HepG2 (cell line): ENCODE data around the gene KIAA2012. TPM values are rescaled to one million over a fixed set of nuclear protein-coding genes. Genes with fewer than 3 reads are reported as not detected.

Experiments
- ATAC-seq: fragments of 200-7000 bp; cut with Tn5 transposase; 3 replicates; pipeline ENCODE4 v1.9.1; 2020; ENCODE audit warnings: mild to moderate bottlenecking, moderate library complexity
- BruUV-seq: library from RNA; stranded (reverse); fragments of 400-500 nt; replicated peaks from 2 replicates; lab custom pipeline; 2021; lab: Mats Ljungman, UMichigan
- CTCF ChIA-PET: fragments of 300-600 bp; formaldehyde crosslinking; extraction: SDS; loops from one replicate; lab custom pipeline; 2021; ENCODE audit warnings: low total read pairs, inconsistent platforms, low intra/inter-chr PET ratio; lab: Yijun Ruan, JAX
- POLR2A ChIA-PET: fragments of 350-600 bp; sonication (Branson Sonifier 250); formaldehyde crosslinking; loops from one replicate; lab custom pipeline; 2020; ENCODE audit warnings: antibody characterized with exemption, inconsistent platforms; lab: Yijun Ruan, JAX
- DNase-seq: peaks from one replicate; pipeline ENCODE4 v3.0.0-alpha.2; 2015; ENCODE audit warnings: low spot score
- FAIRE-seq: peaks from 3 replicates; lab custom pipeline; 2011; peaks lifted over from hg19 to GRCh38; lab: Jason Lieb, UNC
- H2AFZ ChIP-seq: one replicate; pipeline ENCODE4 v1.6.1; 2011; ENCODE audit warnings: low read length, inconsistent platforms
- H3K27ac ChIP-seq: fragments of 300-600 bp; 3 replicates; pipeline ENCODE4 v1.8.0; 2011; ENCODE audit warnings: mixed run types, mild to moderate bottlenecking, mixed read lengths, low read length, inconsistent platforms; ENCODE audit not compliant: insufficient read depth; ENCODE audit errors: extremely low read length
- H3K27me3 ChIP-seq, 2 experiments: fragments of 200-600 bp in 1 of 2; 2 replicates in 1 of 2; 3 replicates in 1 of 2; pipeline versions ENCODE4 v1.6.0 to v1.8.0; 2011; ENCODE audit warnings: low read length in 2 of 2, mild to moderate bottlenecking in 2 of 2, moderate library complexity in 2 of 2, inconsistent platforms in 1 of 2; ENCODE audit not compliant: insufficient read depth in 2 of 2, control insufficient read depth in 1 of 2
- H3K36me3 ChIP-seq, 2 experiments: fragments of 200-600 bp in 1 of 2; replicated peaks in 1 of 2; 2 replicates in 1 of 2; 3 replicates in 1 of 2; pipeline versions ENCODE4 v1.5.1 to v1.8.0; 2011; ENCODE audit warnings: low read length in 2 of 2, inconsistent platforms in 1 of 2; ENCODE audit not compliant: insufficient read depth in 2 of 2, control insufficient read depth in 1 of 2
- H3K4me1 ChIP-seq: 2 replicates; pipeline ENCODE4 v1.5.1; 2012; ENCODE audit warnings: low read length, inconsistent platforms; ENCODE audit not compliant: insufficient read depth
- H3K4me2 ChIP-seq: 2 replicates; pipeline ENCODE4 v1.6.0; 2011; ENCODE audit warnings: low read depth, low read length, inconsistent platforms
- H3K4me3 ChIP-seq, 3 experiments: fragments of 200-600 bp in 1 of 3; sonication (generic), shearing (Covaris generic) in 1 of 3; replicated peaks in 1 of 3; 2 replicates each; pipeline ENCODE4 v1.5.1; 2011 to 2016; ENCODE audit warnings: low read length in 3 of 3, inconsistent platforms in 2 of 3, low read depth in 2 of 3, mild to moderate bottlenecking in 2 of 3, control low read depth in 1 of 3, mixed read lengths in 1 of 3; ENCODE audit not compliant: insufficient read depth in 1 of 3
- H3K79me2 ChIP-seq: one replicate; pipeline ENCODE4 v1.6.1; 2011; ENCODE audit warnings: low read length, inconsistent platforms; ENCODE audit not compliant: insufficient read depth
- H3K9ac ChIP-seq: 2 replicates; pipeline ENCODE4 v1.6.0; 2011; ENCODE audit warnings: mild to moderate bottlenecking, low read depth, low read length, inconsistent platforms; ENCODE audit not compliant: insufficient read depth
- H3K9me3 ChIP-seq: 2 replicates; pipeline ENCODE4 v1.5.1; 2012; ENCODE audit warnings: mild to moderate bottlenecking, low read length
- H4K20me1 ChIP-seq: 2 replicates; pipeline ENCODE4 v1.6.0; 2011; ENCODE audit warnings: inconsistent platforms, mild to moderate bottlenecking, low read length, moderate library complexity; ENCODE audit not compliant: insufficient read depth
- DRAP1 ChIP-seq: IDR thresholded peaks from 2 replicates; pipeline ENCODE4 v1.6.1; 2016; ENCODE audit warnings: missing genetic modification reagents, missing compliant biosample characterization
- FOXJ3 ChIP-seq: sonication (generic); formaldehyde crosslinking; IDR thresholded peaks from 2 replicates; pipeline ENCODE4 v1.4.0; 2020; ENCODE audit warnings: missing genetic modification reagents, mild to moderate bottlenecking, borderline replicate concordance
- FOXM1 ChIP-seq: sonication (generic); formaldehyde crosslinking; IDR thresholded peaks from 2 replicates; pipeline ENCODE4 v1.5.0; 2020; ENCODE audit warnings: missing genetic modification reagents
- HIVEP1 ChIP-seq: sonication (generic); formaldehyde crosslinking; IDR thresholded peaks from 2 replicates; pipeline ENCODE4 v1.4.0; 2020; ENCODE audit warnings: mild to moderate bottlenecking, missing genetic modification reagents
- KLF11 ChIP-seq: IDR thresholded peaks from 2 replicates; pipeline ENCODE4 v1.6.1; 2016; ENCODE audit warnings: missing compliant biosample characterization
- NCOR1 ChIP-seq: fragments of 200-600 bp; sonication (generic); IDR thresholded peaks from 2 replicates; pipeline ENCODE4 v1.7.0; 2017; ENCODE audit warnings: antibody characterized with exemption, low read length, borderline replicate concordance
- NFYC ChIP-seq: IDR thresholded peaks from 2 replicates; pipeline ENCODE4 v1.6.1; 2016; ENCODE audit warnings: missing genetic modification reagents, missing compliant biosample characterization
- THRA ChIP-seq: sonication (generic); formaldehyde crosslinking; IDR thresholded peaks from 2 replicates; pipeline ENCODE4 v1.4.0; 2020; ENCODE audit warnings: missing genetic modification reagents, borderline replicate concordance
- TOPORS ChIP-seq: sonication (generic); formaldehyde crosslinking; IDR thresholded peaks from 2 replicates; pipeline ENCODE4 v1.8.0; 2023; ENCODE audit warnings: mild to moderate bottlenecking, missing genetic modification reagents
- ZFP62 ChIP-seq: sonication (generic); formaldehyde crosslinking; IDR thresholded peaks from 2 replicates; pipeline ENCODE4 v1.4.0; 2020; ENCODE audit warnings: missing genetic modification reagents
- ZFY ChIP-seq: sonication (generic); formaldehyde crosslinking; IDR thresholded peaks from 2 replicates; pipeline ENCODE4 v1.4.0; 2020; ENCODE audit warnings: missing genetic modification reagents
- ZNF33A ChIP-seq: sonication (generic); formaldehyde crosslinking; IDR thresholded peaks from 2 replicates; pipeline ENCODE4 v1.5.1; 2020; ENCODE audit warnings: missing genetic modification reagents, mild to moderate bottlenecking, moderate library complexity, borderline replicate concordance
- ZNF770 ChIP-seq: sonication (generic); formaldehyde crosslinking; IDR thresholded peaks from 2 replicates; pipeline ENCODE4 v1.5.0; 2020; ENCODE audit warnings: mild to moderate bottlenecking, missing genetic modification reagents
- ZNF879 ChIP-seq: sonication (generic); formaldehyde crosslinking; IDR thresholded peaks from 2 replicates; pipeline ENCODE4 v1.8.1; 2023; ENCODE audit warnings: missing genetic modification reagents
- WGBS: methylation state at CpG from one replicate; pipeline ENCODE4 v1.1.6; 2017; ENCODE audit warnings: low lambda C conversion rate; 5-methylcytosine and 5-hydroxymethylcytosine counted together
- in situ Hi-C: cut with HindIII; loops from 2 replicates; pipeline ENCODE4 v1.10.0; 2017; ENCODE audit warnings: low pct_unique_long_range_greater_than_20kb; ENCODE audit not compliant: extremely low pct_ligation_motif_present
- intact Hi-C: fragments of 100-400 bp; cut with micrococcal nuclease; formaldehyde crosslinking; loops from one replicate; pipeline ENCODE4 v1.10.0; 2022; ENCODE audit not compliant: unreplicated experiment
- polyA plus RNA-seq, 8 experiments: library from polyadenylated mRNA; depleted of rRNA in 3 of 8; stranded (reverse) in 7 of 8; unstranded in 1 of 8; fragments of >200 nt; fragmentation: Illumina TruSeq in 4 of 8; extraction: Trizol in 4 of 8; gene quantifications; 2 replicates each; pipeline versions ENCODE4 v1.2.1 to v1.2.3, GENCODE V29; 2011 to 2016; ENCODE audit warnings: low read depth in 4 of 8, missing spikeins in 1 of 8, mixed read lengths in 1 of 8; ENCODE audit not compliant: insufficient read depth in 1 of 8
- total RNA-seq, 5 experiments: library from RNA; depleted of rRNA; stranded (reverse); fragments of >200 nt; fragmentation: Illumina TruSeq; extraction: Trizol; gene quantifications; 2 replicates each; pipeline ENCODE4 v1.2.3, GENCODE V29; 2016; ENCODE audit warnings: low read depth in 1 of 5

The KIAA2012 gene
- total and polyA plus RNA-seq, 2 of the 13 experiments (the other 11 are each of a cell fraction or from before 2014, with no cell fraction given), result not detected

DNA sequence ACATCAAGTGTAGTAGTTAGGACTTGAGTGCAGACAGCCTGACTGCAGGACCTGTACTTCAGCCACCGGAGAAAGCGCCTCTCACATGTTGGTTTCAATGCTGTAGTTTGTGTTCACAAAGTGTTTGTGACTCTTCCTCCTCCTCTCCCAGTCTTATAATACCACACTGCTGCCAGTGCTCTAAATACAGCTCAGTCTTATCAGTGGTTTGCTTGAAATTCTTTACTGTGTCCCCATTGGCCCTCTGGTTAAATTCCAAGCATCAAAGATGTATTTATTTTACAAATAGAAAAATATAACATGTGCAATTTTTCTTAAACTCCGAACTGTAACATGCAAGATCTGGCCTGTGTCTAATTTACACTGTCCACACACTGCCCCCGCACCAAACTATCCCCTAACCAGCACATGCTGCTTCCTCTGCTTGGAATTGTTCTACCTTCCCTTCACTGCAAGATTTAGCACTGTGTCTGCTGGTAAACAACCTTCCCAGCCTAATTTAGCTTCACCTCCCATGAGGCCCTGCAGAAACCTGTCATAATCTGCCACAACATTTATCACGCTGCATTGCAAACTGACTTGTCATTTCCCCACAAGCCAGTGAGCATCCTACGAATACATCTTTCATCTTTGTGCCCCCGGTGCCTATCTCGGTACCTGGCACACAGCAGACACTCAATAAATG is 88.2 kb downstream of the KIAA2012 start:
- Histone ChIP-seq H4K20me1 (no peaks in the 10 kb centered on the region), H3K36me3 (no peaks in the 10 kb centered on the region), H2AFZ (no peak overlapping the region), H3K4me1 (peaks cover 14% of the 10 kb centered on the region), H3K4me3 (no peak overlapping the region), H3K9ac (no peak overlapping the region), H3K27me3 (no peaks in the 10 kb centered on the region), H3K79me2 (no peaks in the 10 kb centered on the region), H3K9me3 (no peaks in the 10 kb centered on the region), H3K27ac (no peak overlapping the region), H3K4me2 (no peak overlapping the region)
- in situ Hi-C loops (no loop called here), intact Hi-C loops (no loop called here)
- TF ChIP-seq HIVEP1 (CRISPR knock-in tag) (no peak), TOPORS (no peak), ZNF33A (CRISPR knock-in tag) (no peak), NFYC (CRISPR knock-in tag) (no peak), ZFY (CRISPR knock-in tag) (no peak), THRA (CRISPR knock-in tag) (no peak), FOXM1 (CRISPR knock-in tag) (no peak), NCOR1 (no peak), ZNF770 (no peak), KLF11 (no peak), ZFP62 (CRISPR knock-in tag) (no peak), FOXJ3 (no peak), DRAP1 (CRISPR knock-in tag) (no peak), ZNF879 (no peak)
- CTCF ChIA-PET, result no interaction called here
- ATAC-seq, result no peak
- POLR2A ChIA-PET, result no interaction called here
- 49% methylated on average over 8 of the region's 8 CpGs for WGBS
- no peak for FAIRE-seq
- DNase-seq, result no peak
- BruUV-seq, result no TSS peak
